Lower lobe of right lung (tissue), 2 donors: ENCODE measurements around the gene ME1. TPM values are rescaled to one million over a fixed set of nuclear protein-coding genes. Genes with fewer than 3 reads are reported as not detected.

Source experiments
- ATAC-seq, 2 donors: fragments of 200-7000 bp; cut with Tn5 transposase; one replicate each; pipeline ENCODE4 v1.9.1; 2020 to 2022; ENCODE audit warnings: mild to moderate bottlenecking in 2 of 2, moderate library complexity in 2 of 2
- DNase-seq: peaks from one replicate; pipeline ENCODE4 v3.0.0-alpha.2; 2020
- H3K27ac ChIP-seq: fragments of 200-600 bp; one replicate; pipeline ENCODE4 v1.8.0; 2022
- H3K27me3 ChIP-seq: fragments of 200-600 bp; one replicate; pipeline ENCODE4 v1.8.0; 2022; ENCODE audit warnings: low read depth
- H3K36me3 ChIP-seq: fragments of 200-600 bp; one replicate; pipeline ENCODE4 v1.8.0; 2022; ENCODE audit warnings: mild to moderate bottlenecking
- H3K4me1 ChIP-seq: fragments of 200-600 bp; one replicate; pipeline ENCODE4 v1.8.0; 2022
- H3K4me3 ChIP-seq: fragments of 200-600 bp; one replicate; pipeline ENCODE4 v1.8.0; 2022; ENCODE audit warnings: mild to moderate bottlenecking
- H3K9me3 ChIP-seq: fragments of 200-600 bp; one replicate; pipeline ENCODE4 v1.8.0; 2022
- intact Hi-C: fragments of 100-400 bp; cut with DNase I; formaldehyde crosslinking; loops from one replicate; pipeline ENCODE4 v1.11.0; 2022
- total RNA-seq: library from RNA; stranded (reverse); fragmentation: NEBNext Ultra II Directional; extraction: Animal tissue kit (Norgen Biotek cat#: 25700); gene quantifications from one replicate; pipeline ENCODE4 v1.2.1, GENCODE V29; 2021
- TF ChIP-seq, protein P1 (sequence below): fragments of 200-600 bp; IDR thresholded peaks from one replicate; pipeline ENCODE4 v1.8.0; 2022; ENCODE audit warnings: antibody characterized with exemption, mild to moderate bottlenecking
- donor health status: DM: no; HTN: yes; CAD: no; lungs with severe emphysema.

The ME1 gene
- total RNA-seq, 1 donor from 2014 or later: 12.9 TPM

DNA sequence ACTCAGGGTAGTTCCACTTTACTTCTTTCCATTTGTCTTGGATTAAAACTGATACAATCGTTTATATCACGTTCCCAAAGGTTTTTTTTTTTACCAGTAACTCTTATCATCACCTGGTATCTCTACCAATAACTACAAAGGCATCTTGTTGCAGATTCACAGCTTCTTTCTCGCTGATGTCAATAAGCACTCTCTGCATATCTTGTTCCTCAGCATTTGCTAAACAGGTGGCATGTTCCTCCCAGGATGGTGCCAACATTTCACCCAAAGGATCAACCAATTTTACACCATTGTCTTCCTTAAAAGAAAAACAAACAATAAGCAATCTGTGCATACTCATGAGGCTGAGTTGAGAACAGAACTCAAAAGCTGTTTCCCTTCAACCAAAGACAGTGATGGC, 242.3 kb downstream of the ME1 start:
- peaks cover 15% of the 10 kb centered on the region for H3K4me1 ChIP-seq
- H3K4me3 ChIP-seq: no peak overlapping the region
- intact Hi-C loops: no loop called here
- H3K27me3 ChIP-seq: no peaks in the 10 kb centered on the region
- DNase-seq (no peak), ATAC-seq (no peak)
- TF ChIP-seq, protein P1, sequence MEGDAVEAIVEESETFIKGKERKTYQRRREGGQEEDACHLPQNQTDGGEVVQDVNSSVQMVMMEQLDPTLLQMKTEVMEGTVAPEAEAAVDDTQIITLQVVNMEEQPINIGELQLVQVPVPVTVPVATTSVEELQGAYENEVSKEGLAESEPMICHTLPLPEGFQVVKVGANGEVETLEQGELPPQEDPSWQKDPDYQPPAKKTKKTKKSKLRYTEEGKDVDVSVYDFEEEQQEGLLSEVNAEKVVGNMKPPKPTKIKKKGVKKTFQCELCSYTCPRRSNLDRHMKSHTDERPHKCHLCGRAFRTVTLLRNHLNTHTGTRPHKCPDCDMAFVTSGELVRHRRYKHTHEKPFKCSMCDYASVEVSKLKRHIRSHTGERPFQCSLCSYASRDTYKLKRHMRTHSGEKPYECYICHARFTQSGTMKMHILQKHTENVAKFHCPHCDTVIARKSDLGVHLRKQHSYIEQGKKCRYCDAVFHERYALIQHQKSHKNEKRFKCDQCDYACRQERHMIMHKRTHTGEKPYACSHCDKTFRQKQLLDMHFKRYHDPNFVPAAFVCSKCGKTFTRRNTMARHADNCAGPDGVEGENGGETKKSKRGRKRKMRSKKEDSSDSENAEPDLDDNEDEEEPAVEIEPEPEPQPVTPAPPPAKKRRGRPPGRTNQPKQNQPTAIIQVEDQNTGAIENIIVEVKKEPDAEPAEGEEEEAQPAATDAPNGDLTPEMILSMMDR: no peak
- peaks cover 55% of the 10 kb centered on the region for H3K36me3 ChIP-seq
- H3K27ac ChIP-seq: no peak overlapping the region
- no peaks in the 10 kb centered on the region for H3K9me3 ChIP-seq

- H3K27me3 ChIP-seq: no peaks in the 10 kb centered on the region
- peaks cover 86% of the 10 kb centered on the region for H3K36me3 ChIP-seq
- TF ChIP-seq, protein P1: no peak
- ATAC-seq (no peak), DNase-seq (no peak)
- H3K9me3 ChIP-seq: no peaks in the 10 kb centered on the region
- H3K4me3 ChIP-seq: no peak overlapping the region
- intact Hi-C loops: no loop called here
- no peak overlapping the region for H3K27ac ChIP-seq
- H3K4me1 ChIP-seq: no peaks in the 10 kb centered on the region
These were observed 245.8 kb downstream of the ME1 start for GRCh38 chr6:83185096-83185495.

DNA sequence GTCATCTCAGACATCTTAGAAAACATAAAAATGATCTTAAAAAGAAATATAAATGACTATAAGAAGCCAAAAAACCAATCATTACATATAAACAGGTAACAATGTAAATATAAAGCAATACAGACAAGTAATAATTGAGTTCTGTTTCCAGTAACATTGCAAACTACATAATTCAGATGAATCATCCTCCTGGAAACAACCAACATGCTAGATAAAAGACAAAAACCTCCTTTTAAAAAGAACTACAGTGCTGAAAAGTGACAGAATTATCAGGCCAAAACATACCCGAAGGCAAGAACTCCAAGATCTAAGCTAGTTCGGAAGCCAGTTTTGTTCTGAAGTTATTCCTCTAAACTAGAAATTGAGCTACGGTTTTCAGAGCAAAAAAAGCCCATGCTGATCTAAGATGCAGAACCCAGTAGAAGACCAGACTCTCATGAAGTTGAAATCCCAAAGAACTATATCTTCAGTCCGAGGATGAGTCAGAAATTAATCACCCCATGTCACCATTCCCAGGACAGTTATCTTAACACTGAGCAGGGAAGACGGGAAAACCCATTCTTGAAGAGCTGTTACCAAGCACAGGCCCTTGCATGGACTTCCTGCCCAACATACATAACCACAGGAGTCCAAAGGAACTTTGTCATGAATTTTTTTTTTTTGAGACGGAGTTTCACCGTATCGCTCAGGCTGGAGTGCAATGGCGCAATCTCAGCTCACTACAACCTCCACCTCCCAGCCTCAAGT, 247.6 kb downstream of the ME1 start:
- H3K9me3 ChIP-seq: no peaks in the 10 kb centered on the region
- H3K27me3 ChIP-seq: no peaks in the 10 kb centered on the region
- ATAC-seq: peak in 1 of 2 donors; percentile 79
- H3K4me1 ChIP-seq: no peaks in the 10 kb centered on the region
- TF ChIP-seq, protein P1: no peak
- H3K36me3 ChIP-seq: peaks cover 89% of the 10 kb centered on the region
- no peak overlapping the region for H3K4me3 ChIP-seq
- H3K27ac ChIP-seq: no peak overlapping the region
- DNase-seq: no peak
- intact Hi-C loops: no loop called here

DNA sequence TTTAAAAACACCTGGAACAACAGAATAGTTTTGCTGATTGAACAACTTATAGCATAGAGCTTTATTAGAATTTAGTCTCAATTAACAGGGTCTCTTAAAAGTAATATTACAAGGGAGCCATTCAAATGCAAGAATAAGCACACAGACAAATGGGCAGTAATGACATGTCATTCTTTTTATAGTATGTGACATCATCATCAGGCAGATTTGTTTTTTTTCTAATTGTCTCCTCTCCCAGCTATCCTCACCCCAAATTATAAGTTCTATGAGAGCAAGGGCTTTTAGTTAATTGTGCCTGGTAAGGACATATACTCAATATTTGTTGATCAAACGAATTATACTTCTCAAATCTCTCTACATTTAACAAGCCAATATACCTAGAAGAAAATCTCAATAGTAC, 248.7 kb downstream of the ME1 start:
- no peak for ATAC-seq
- Histone ChIP-seq H3K27me3 (no peaks in the 10 kb centered on the region), H3K9me3 (no peaks in the 10 kb centered on the region), H3K4me1 (no peaks in the 10 kb centered on the region), H3K4me3 (no peak overlapping the region), H3K27ac (no peak overlapping the region), H3K36me3 (peaks cover 89% of the 10 kb centered on the region)
- DNase-seq: no peak
- TF ChIP-seq, protein P1: no peak
- intact Hi-C loops: no loop called here

DNA sequence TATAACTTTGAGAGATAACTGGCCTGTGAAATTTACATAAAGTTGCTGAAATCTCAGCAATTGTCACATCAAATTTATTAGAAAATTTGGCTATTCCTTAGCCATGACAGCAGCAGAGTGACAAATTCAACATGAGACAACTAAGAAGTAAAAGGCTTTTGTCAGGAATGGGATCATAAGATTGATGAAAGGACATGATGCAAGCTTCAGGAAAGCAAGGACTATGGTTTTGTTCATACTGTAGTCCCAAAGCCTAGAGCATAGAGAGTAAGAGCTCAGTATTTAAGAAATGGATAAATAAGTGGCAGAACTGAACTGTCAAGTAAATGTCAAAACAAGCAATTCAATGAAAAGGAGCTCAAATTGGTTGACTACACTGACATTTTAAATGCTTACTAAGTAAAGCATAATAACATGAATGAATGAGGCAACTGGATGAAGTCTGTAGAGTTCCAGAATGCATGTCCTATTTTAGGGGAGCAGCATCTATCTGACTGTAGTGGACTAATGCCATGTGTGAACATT, 250.4 kb downstream of the ME1 start:
- no peaks in the 10 kb centered on the region for H3K9me3 ChIP-seq
- no peaks in the 10 kb centered on the region for H3K4me1 ChIP-seq
- H3K4me3 ChIP-seq: no peak overlapping the region
- intact Hi-C loops: no loop called here
- H3K27ac ChIP-seq: no peak overlapping the region
- H3K36me3 ChIP-seq: peaks cover 88% of the 10 kb centered on the region
- DNase-seq (no peak), ATAC-seq (no peak)
- H3K27me3 ChIP-seq: no peaks in the 10 kb centered on the region
- TF ChIP-seq, protein P1: no peak
